Esophagus muscularis mucosa (tissue), 4 donors: Measurements from ENCODE around the gene LHPP. TPM values are rescaled to one million over a fixed set of nuclear protein-coding genes. Genes with fewer than 3 reads are reported as not detected.

Source experiments
- DNase-seq: peaks from one replicate; pipeline ENCODE4 v3.0.0-alpha.2; 2017; ENCODE audit errors: extremely low spot score
- H3K27ac ChIP-seq, 4 donors: fragments of 200-600 bp; sonication (generic); replicated peaks in 1 of 4; 1 replicate in 3 of 4; 2 replicates in 1 of 4; pipeline ENCODE4 v1.5.1; 2016 to 2019; ENCODE audit warnings: mild to moderate bottlenecking in 1 of 4
- H3K27me3 ChIP-seq, 4 donors: fragments of 200-600 bp; sonication (generic); one replicate each; pipeline versions ENCODE4 v1.5.1 to v1.6.0; 2016 to 2019
- H3K36me3 ChIP-seq, 4 donors: fragments of 200-600 bp; sonication (generic); one replicate each; pipeline ENCODE4 v1.5.1; 2016 to 2019
- H3K4me1 ChIP-seq, 4 donors: fragments of 200-600 bp; sonication (generic); one replicate each; pipeline ENCODE4 v1.5.1; 2016 to 2019
- H3K4me3 ChIP-seq, 4 donors: fragments of 200-600 bp; sonication (generic); 1 replicate in 2 of 4; 2 replicates in 2 of 4; pipeline ENCODE4 v1.5.1; 2016 to 2019; ENCODE audit warnings: mild to moderate bottlenecking in 4 of 4, moderate library complexity in 1 of 4
- H3K9me3 ChIP-seq, 4 donors: fragments of 200-600 bp; sonication (generic); 1 replicate in 3 of 4; 2 replicates in 1 of 4; pipeline ENCODE4 v1.5.1; 2016 to 2019
- CTCF ChIP-seq, 3 experiments: fragments of 200-600 bp in 2 of 3; fragments of 450-650 bp in 1 of 3; sonication (generic) in 2 of 3; IDR thresholded peaks; one replicate each; pipeline ENCODE4 v1.5.1; 2017 to 2019; ENCODE audit warnings: antibody characterized with exemption in 3 of 3, mild to moderate bottlenecking in 2 of 3, moderate library complexity in 1 of 3
- EP300 ChIP-seq: sonication (generic); formaldehyde crosslinking; IDR thresholded peaks from one replicate; pipeline ENCODE4 v1.6.1; 2017; ENCODE audit warnings: antibody characterized with exemption
- POLR2A ChIP-seq: fragments of 450-650 bp; IDR thresholded peaks from one replicate; pipeline ENCODE4 v1.6.1; 2017; ENCODE audit warnings: antibody characterized with exemption, moderate library complexity, mild to moderate bottlenecking, low read depth
- POLR2AphosphoS5 ChIP-seq, 2 donors: sonication (generic); formaldehyde crosslinking; IDR thresholded peaks; one replicate each; pipeline ENCODE4 v1.6.1; 2017; ENCODE audit warnings: antibody characterized with exemption in 2 of 2
- WGBS: methylation state at CpG from one replicate; pipeline ENCODE4 v1.1.5; 2018; 5-methylcytosine and 5-hydroxymethylcytosine counted together
- intact Hi-C: fragments of 100-400 bp; cut with DNase I; formaldehyde crosslinking; loops from one replicate; pipeline ENCODE4 v1.15.1; 2023
- total RNA-seq, 4 donors: library from RNA; depleted of rRNA; stranded (reverse); fragments of >200 nt; gene quantifications; one replicate each; pipeline versions ENCODE4 v1.1.0 to v1.2.1, GENCODE V29; 2016

Gene LHPP
- total RNA-seq, 4 donors from 2014 or later, result 10.8 to 20.9 (median 15.7) TPM

- Histone ChIP-seq H3K36me3 (peaks cover 0 to 2% (median 0%) of the 10 kb centered on the region in 4 donors), H3K4me3 (no peak overlapping the region), H3K27ac (no peak overlapping the region), H3K27me3 (no peaks in the 10 kb centered on the region), H3K4me1 (peaks cover 0 to 6% (median 5%) of the 10 kb centered on the region in 4 donors), H3K9me3 (no peaks in the 10 kb centered on the region)
- no peak for TF ChIP-seq CTCF (IDR thresholded peaks at IDR 0.05)
- no peak for TF ChIP-seq EP300
- no peak for TF ChIP-seq POLR2AphosphoS5 (IDR thresholded peaks at IDR 0.05)
- intact Hi-C loops, result no loop called here
- DNase-seq, result no peak
- WGBS, result no CpG with 5 or more reads among the region's 3 CpGs
These were observed 11.4 kb downstream of the LHPP start for GRCh38 chr10:124473070-124473469.

GRCh38 chr10:124474514-124475070, 13.0 kb downstream of the LHPP start:
- intact Hi-C loops, result no loop called here

DNA sequence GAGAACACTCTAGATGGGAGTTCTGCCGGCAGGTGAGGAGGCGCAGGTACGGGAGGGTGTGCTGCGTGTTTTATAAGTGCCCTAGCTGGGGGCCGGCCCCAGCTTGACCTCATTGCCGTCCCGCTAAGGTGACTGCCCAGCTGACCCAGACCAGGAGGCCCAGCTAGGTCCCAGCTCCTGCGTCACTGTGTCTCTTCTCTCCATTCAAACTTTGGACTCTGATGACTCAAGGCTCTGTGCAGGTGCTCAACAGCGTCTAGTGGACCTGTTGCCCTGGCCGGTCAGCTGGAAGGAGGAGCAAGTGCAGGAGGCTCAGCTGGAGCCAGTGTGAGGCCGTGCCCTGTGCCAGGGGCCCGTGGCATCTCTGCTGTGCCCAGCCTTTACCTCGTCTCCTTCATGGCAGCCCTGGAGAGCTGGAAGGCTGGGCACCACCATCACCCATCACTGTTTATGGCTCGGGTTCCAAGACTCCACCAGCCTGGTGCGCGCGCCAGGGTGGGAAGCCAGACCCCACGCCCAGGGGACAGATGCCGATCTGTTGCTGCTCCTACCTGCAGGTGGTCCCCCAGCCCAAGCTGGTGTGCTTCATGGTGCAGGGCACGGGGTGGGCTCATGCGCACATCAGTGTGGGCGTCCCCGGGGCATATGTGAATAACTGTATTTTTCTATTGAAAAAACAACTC, 14.6 kb downstream of the LHPP start:
- no peak for DNase-seq
- intact Hi-C loops, result no loop called here
- no peaks in the 10 kb centered on the region for H3K27me3 ChIP-seq
- no peak overlapping the region for H3K27ac ChIP-seq
- H3K9me3 ChIP-seq, result no peaks in the 10 kb centered on the region
- no peaks in the 10 kb centered on the region for H3K4me1 ChIP-seq
- peaks cover 0 to 2% (median 0%) of the 10 kb centered on the region in 4 donors for H3K36me3 ChIP-seq
- TF ChIP-seq POLR2A (no peak), CTCF (IDR thresholded peaks at IDR 0.05) (no peak), POLR2AphosphoS5 (IDR thresholded peaks at IDR 0.05) (no peak), EP300 (no peak)
- H3K4me3 ChIP-seq, result no peak overlapping the region
- WGBS, result 96% methylated on average over 14 of the region's 23 CpGs

More at GRCh38 chr10:124474514-124475070, 13.0 kb downstream of the LHPP start:
- H3K9me3 ChIP-seq, result no peaks in the 10 kb centered on the region
- no peaks in the 10 kb centered on the region for H3K27me3 ChIP-seq
- H3K4me1 ChIP-seq, result no peaks in the 10 kb centered on the region
- H3K27ac ChIP-seq, result no peak overlapping the region
- H3K4me3 ChIP-seq, result no peak overlapping the region
- TF ChIP-seq POLR2A, result no peak
- no peak for TF ChIP-seq CTCF (IDR thresholded peaks at IDR 0.05)
- no peak for TF ChIP-seq EP300
- TF ChIP-seq POLR2AphosphoS5 (IDR thresholded peaks at IDR 0.05), result no peak
- no peak for DNase-seq
- WGBS, result 85% methylated on average over 7 of the region's 9 CpGs
- H3K36me3 ChIP-seq, result peaks cover 0 to 2% (median 0%) of the 10 kb centered on the region in 4 donors

DNA sequence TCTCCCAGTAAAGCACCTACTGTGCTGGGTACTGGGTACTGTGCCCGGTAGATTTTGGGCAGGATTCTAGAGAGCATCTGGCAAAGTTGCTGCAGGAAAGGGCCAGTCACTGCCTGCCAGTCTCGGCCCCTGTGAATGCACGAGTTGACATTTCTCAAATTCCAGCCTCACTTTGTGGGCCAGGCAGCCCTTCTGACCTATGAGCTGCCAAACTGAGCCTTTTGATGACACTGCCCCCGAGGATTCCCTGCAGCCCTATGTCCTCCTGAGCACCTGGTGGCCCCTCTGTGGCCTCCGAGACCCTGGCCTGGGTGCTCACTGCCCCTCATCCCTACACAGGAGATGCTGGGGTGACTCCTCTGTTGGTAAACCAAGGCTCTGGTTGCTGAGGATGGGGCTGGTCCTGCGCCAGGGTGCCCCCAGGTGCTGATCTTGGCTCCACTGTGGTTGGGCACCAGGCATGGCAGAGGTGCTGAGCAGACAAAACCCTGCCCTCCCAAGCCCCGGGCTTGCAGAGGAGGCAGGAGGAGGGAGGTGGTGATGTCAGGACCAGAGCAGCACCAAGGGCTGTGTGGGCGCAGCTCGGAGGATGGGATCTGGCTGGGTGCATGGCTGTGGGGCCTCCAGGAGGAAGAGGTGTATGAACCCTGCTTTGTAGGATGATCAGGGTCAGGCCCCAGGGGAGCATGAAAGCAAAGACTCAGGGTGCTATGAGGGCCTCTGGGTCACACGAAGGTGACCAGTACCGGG, 16.2 kb downstream of the LHPP start:
- H3K4me1 ChIP-seq, result no peaks in the 10 kb centered on the region
- no peak overlapping the region for H3K27ac ChIP-seq
- no peak for DNase-seq
- no peak for TF ChIP-seq CTCF (IDR thresholded peaks at IDR 0.05)
- TF ChIP-seq EP300, result no peak
- no peak for TF ChIP-seq POLR2AphosphoS5 (IDR thresholded peaks at IDR 0.05)
- no peak for TF ChIP-seq POLR2A
- intact Hi-C loops, result no loop called here
- H3K9me3 ChIP-seq, result no peaks in the 10 kb centered on the region
- H3K36me3 ChIP-seq, result peaks cover 0 to 2% (median 0%) of the 10 kb centered on the region in 4 donors
- H3K27me3 ChIP-seq, result no peaks in the 10 kb centered on the region
- no peak overlapping the region for H3K4me3 ChIP-seq
- WGBS, result 81% methylated on average over 9 of the region's 11 CpGs
